ENCODE results near the gene TAC4.
A peak's percentile ranks its signal among the peaks of the same experiment; 100 is the strongest.

Gene TAC4

GRCh38 chr17:49873466-49873865, 25.6 kb upstream of the TAC4 start:
- no peak overlapping the region for H2AK5ac ChIP-seq (ENCODE audit: low read depth, low read length)
- H2BK15ac ChIP-seq (ENCODE audit: low read length): no peak overlapping the region
- H4K91ac ChIP-seq (ENCODE audit: low read depth, low read length, poor library complexity): no peak overlapping the region
- H3K36me3 ChIP-seq (replicated peaks in 1 of 2; ENCODE audit: control insufficient read depth in 2 of 2, insufficient read depth in 2 of 2, low read length in 2 of 2): no peaks in the 10 kb centered on the region
- H2BK120ac ChIP-seq (ENCODE audit: low read depth, low read length): no peak overlapping the region
- no peak overlapping the region for H3K18ac ChIP-seq (ENCODE audit: low read length)
- peaks cover 0 to 12% of the 10 kb centered on the region in 2 donors for H3K4me1 ChIP-seq (ENCODE audit: control insufficient read depth in 2 of 2, insufficient read depth in 1 of 2, low read depth in 1 of 2, low read length in 2 of 2)
- no CpG with 5 or more reads among the region's 6 CpGs for WGBS, 2 donors (ENCODE audit: extremely low coverage in 2 of 2, insufficient read length in 2 of 2, insufficient replicate concordance in 1 of 2)
- no peak overlapping the region for H2BK5ac ChIP-seq (ENCODE audit: low read length)
- H4K8ac ChIP-seq (ENCODE audit: low read depth, low read length): no peak overlapping the region
- no peak overlapping the region for H3K9ac ChIP-seq (ENCODE audit: low read depth, low read length, poor library complexity)
- peaks cover 0 to 74% (median 0%) of the 10 kb centered on the region in 3 experiments for H3K27me3 ChIP-seq (ENCODE audit: control insufficient read depth in 3 of 3, insufficient read depth in 3 of 3, low read depth in 1 of 3, low read length in 3 of 3)
- no peak overlapping the region for H3K4ac ChIP-seq (ENCODE audit: low read length)
- H3K23ac ChIP-seq (ENCODE audit: low read depth, low read length, poor library complexity): no peak overlapping the region
- H2BK12ac ChIP-seq (ENCODE audit: low read length): no peak overlapping the region
- H3K27ac ChIP-seq (replicated peaks; ENCODE audit: low read length): no peak overlapping the region
- no peak overlapping the region for H3K4me2 ChIP-seq (ENCODE audit: insufficient read depth, low read length, poor library complexity, severe bottlenecking)
- no peak for DNase-seq (ENCODE audit: low spot score)
- H3K14ac ChIP-seq (ENCODE audit: low read length): no peak overlapping the region
- no peak overlapping the region for H2AFZ ChIP-seq (ENCODE audit: low read length)
- no peaks in the 10 kb centered on the region for H3K9me3 ChIP-seq (replicated peaks in 1 of 2; ENCODE audit: control insufficient read depth in 2 of 2, insufficient read depth in 1 of 2, low read depth in 1 of 2, low read length in 2 of 2)
- no peak overlapping the region for H3K4me3 ChIP-seq (ENCODE audit: low read length in 2 of 2)
- H3K79me1 ChIP-seq (ENCODE audit: low read depth, low read length): no peaks in the 10 kb centered on the region

GRCh38 chr17:49872754-49873377, 25.0 kb upstream of the TAC4 start:
- DNase-seq (ENCODE audit: low spot score): no peak
- Histone ChIP-seq H2BK5ac (ENCODE audit: low read length) (no peak overlapping the region), H3K9ac (ENCODE audit: low read depth, low read length, poor library complexity) (no peak overlapping the region), H2AK5ac (ENCODE audit: low read depth, low read length) (peak overlapping the region; percentile 8), H3K36me3 (replicated peaks in 1 of 2; ENCODE audit: control insufficient read depth in 2 of 2, insufficient read depth in 2 of 2, low read length in 2 of 2) (no peaks in the 10 kb centered on the region), H3K18ac (ENCODE audit: low read length) (peak overlapping the region; percentile 84), H3K4ac (ENCODE audit: low read length) (no peak overlapping the region), H3K14ac (ENCODE audit: low read length) (peak overlapping the region; percentile 43), H3K4me2 (ENCODE audit: insufficient read depth, low read length, poor library complexity, severe bottlenecking) (no peak overlapping the region), H4K91ac (ENCODE audit: low read depth, low read length, poor library complexity) (no peak overlapping the region), H3K27ac (replicated peaks; ENCODE audit: low read length) (no peak overlapping the region), H4K8ac (ENCODE audit: low read depth, low read length) (no peak overlapping the region), H3K23ac (ENCODE audit: low read depth, low read length, poor library complexity) (peak overlapping the region; percentile 26), H2BK15ac (ENCODE audit: low read length) (no peak overlapping the region), H3K4me3 (ENCODE audit: low read length in 2 of 2) (no peak overlapping the region), H3K27me3 (ENCODE audit: control insufficient read depth in 3 of 3, insufficient read depth in 3 of 3, low read depth in 1 of 3, low read length in 3 of 3) (peaks cover 0 to 76% (median 0%) of the 10 kb centered on the region in 3 experiments), H2BK120ac (ENCODE audit: low read depth, low read length) (no peak overlapping the region), H2BK12ac (ENCODE audit: low read length) (peak overlapping the region; percentile 75), H3K9me3 (replicated peaks in 1 of 2; ENCODE audit: control insufficient read depth in 2 of 2, insufficient read depth in 1 of 2, low read depth in 1 of 2, low read length in 2 of 2) (no peaks in the 10 kb centered on the region), H3K79me1 (ENCODE audit: low read depth, low read length) (no peaks in the 10 kb centered on the region), H3K4me1 (ENCODE audit: control insufficient read depth in 2 of 2, insufficient read depth in 1 of 2, low read depth in 1 of 2, low read length in 2 of 2) (peaks cover 0 to 17% of the 10 kb centered on the region in 2 donors), H2AFZ (ENCODE audit: low read length) (no peak overlapping the region)
- no CpG with 5 or more reads among the region's 6 CpGs for WGBS, 2 donors (ENCODE audit: extremely low coverage in 2 of 2, insufficient read length in 2 of 2, insufficient replicate concordance in 1 of 2)

GRCh38 chr17:49871211-49871610, 23.3 kb upstream of the TAC4 start:
- Histone ChIP-seq H3K4me2 (ENCODE audit: insufficient read depth, low read length, poor library complexity, severe bottlenecking) (no peak overlapping the region), H2BK120ac (ENCODE audit: low read depth, low read length) (no peak overlapping the region), H4K8ac (ENCODE audit: low read depth, low read length) (no peak overlapping the region), H2BK12ac (ENCODE audit: low read length) (peak overlapping the region; percentile 50), H3K9me3 (replicated peaks in 1 of 2; ENCODE audit: control insufficient read depth in 2 of 2, insufficient read depth in 1 of 2, low read depth in 1 of 2, low read length in 2 of 2) (no peaks in the 10 kb centered on the region), H2BK5ac (ENCODE audit: low read length) (no peak overlapping the region), H3K79me1 (ENCODE audit: low read depth, low read length) (no peaks in the 10 kb centered on the region), H3K14ac (ENCODE audit: low read length) (peak overlapping the region; percentile 22), H3K23ac (ENCODE audit: low read depth, low read length, poor library complexity) (no peak overlapping the region), H4K91ac (ENCODE audit: low read depth, low read length, poor library complexity) (no peak overlapping the region), H3K4me3 (ENCODE audit: low read length in 2 of 2) (no peak overlapping the region), H3K18ac (ENCODE audit: low read length) (peak overlapping the region; percentile 49), H3K27ac (replicated peaks; ENCODE audit: low read length) (no peak overlapping the region), H2AK5ac (ENCODE audit: low read depth, low read length) (peak overlapping the region; percentile 77), H2AFZ (ENCODE audit: low read length) (no peak overlapping the region), H3K27me3 (ENCODE audit: control insufficient read depth in 3 of 3, insufficient read depth in 3 of 3, low read depth in 1 of 3, low read length in 3 of 3) (peaks cover 0 to 65% (median 0%) of the 10 kb centered on the region in 3 experiments), H3K9ac (ENCODE audit: low read depth, low read length, poor library complexity) (no peak overlapping the region), H3K4ac (ENCODE audit: low read length) (no peak overlapping the region), H3K4me1 (ENCODE audit: control insufficient read depth in 2 of 2, insufficient read depth in 1 of 2, low read depth in 1 of 2, low read length in 2 of 2) (peaks cover 2 to 23% of the 10 kb centered on the region in 2 donors), H2BK15ac (ENCODE audit: low read length) (peak overlapping the region; percentile 82), H3K36me3 (replicated peaks in 1 of 2; ENCODE audit: control insufficient read depth in 2 of 2, insufficient read depth in 2 of 2, low read length in 2 of 2) (no peaks in the 10 kb centered on the region)
- DNase-seq (ENCODE audit: low spot score): no peak
- WGBS, 2 donors (ENCODE audit: extremely low coverage in 2 of 2, insufficient read length in 2 of 2, insufficient replicate concordance in 1 of 2): no CpG with 5 or more reads among the region's 7 CpGs

GRCh38 chr17:49870298-49870697, 22.4 kb upstream of the TAC4 start:
- Histone ChIP-seq H2BK12ac (ENCODE audit: low read length) (no peak overlapping the region), H3K18ac (ENCODE audit: low read length) (peak overlapping the region; percentile 24), H3K9ac (ENCODE audit: low read depth, low read length, poor library complexity) (no peak overlapping the region), H3K4me3 (ENCODE audit: low read length in 2 of 2) (peak overlapping the region in 1 of 2 donors; percentile 37), H3K23ac (ENCODE audit: low read depth, low read length, poor library complexity) (peak overlapping the region; percentile 81), H3K4me1 (ENCODE audit: control insufficient read depth in 2 of 2, insufficient read depth in 1 of 2, low read depth in 1 of 2, low read length in 2 of 2) (peaks cover 11 to 24% of the 10 kb centered on the region in 2 donors), H2BK120ac (ENCODE audit: low read depth, low read length) (no peak overlapping the region), H3K4ac (ENCODE audit: low read length) (no peak overlapping the region), H3K14ac (ENCODE audit: low read length) (no peak overlapping the region), H3K27ac (replicated peaks; ENCODE audit: low read length) (no peak overlapping the region), H3K79me1 (ENCODE audit: low read depth, low read length) (no peaks in the 10 kb centered on the region), H4K91ac (ENCODE audit: low read depth, low read length, poor library complexity) (peak overlapping the region; percentile 83), H2BK5ac (ENCODE audit: low read length) (no peak overlapping the region), H2AFZ (ENCODE audit: low read length) (no peak overlapping the region), H3K27me3 (ENCODE audit: control insufficient read depth in 3 of 3, insufficient read depth in 3 of 3, low read depth in 1 of 3, low read length in 3 of 3) (peaks cover 0 to 57% (median 0%) of the 10 kb centered on the region in 3 experiments), H3K9me3 (replicated peaks in 1 of 2; ENCODE audit: control insufficient read depth in 2 of 2, insufficient read depth in 1 of 2, low read depth in 1 of 2, low read length in 2 of 2) (no peaks in the 10 kb centered on the region), H3K36me3 (replicated peaks in 1 of 2; ENCODE audit: control insufficient read depth in 2 of 2, insufficient read depth in 2 of 2, low read length in 2 of 2) (no peaks in the 10 kb centered on the region), H2AK5ac (ENCODE audit: low read depth, low read length) (peak overlapping the region; percentile 77), H2BK15ac (ENCODE audit: low read length) (peak overlapping the region; percentile 82), H3K4me2 (ENCODE audit: insufficient read depth, low read length, poor library complexity, severe bottlenecking) (no peak overlapping the region), H4K8ac (ENCODE audit: low read depth, low read length) (no peak overlapping the region)
- WGBS, 2 donors (ENCODE audit: extremely low coverage in 2 of 2, insufficient read length in 2 of 2, insufficient replicate concordance in 1 of 2): no CpG with 5 or more reads among the region's 11 CpGs
- DNase-seq (ENCODE audit: low spot score): no peak
